ENCODE results near the gene PGC.

PGC gene

DNA sequence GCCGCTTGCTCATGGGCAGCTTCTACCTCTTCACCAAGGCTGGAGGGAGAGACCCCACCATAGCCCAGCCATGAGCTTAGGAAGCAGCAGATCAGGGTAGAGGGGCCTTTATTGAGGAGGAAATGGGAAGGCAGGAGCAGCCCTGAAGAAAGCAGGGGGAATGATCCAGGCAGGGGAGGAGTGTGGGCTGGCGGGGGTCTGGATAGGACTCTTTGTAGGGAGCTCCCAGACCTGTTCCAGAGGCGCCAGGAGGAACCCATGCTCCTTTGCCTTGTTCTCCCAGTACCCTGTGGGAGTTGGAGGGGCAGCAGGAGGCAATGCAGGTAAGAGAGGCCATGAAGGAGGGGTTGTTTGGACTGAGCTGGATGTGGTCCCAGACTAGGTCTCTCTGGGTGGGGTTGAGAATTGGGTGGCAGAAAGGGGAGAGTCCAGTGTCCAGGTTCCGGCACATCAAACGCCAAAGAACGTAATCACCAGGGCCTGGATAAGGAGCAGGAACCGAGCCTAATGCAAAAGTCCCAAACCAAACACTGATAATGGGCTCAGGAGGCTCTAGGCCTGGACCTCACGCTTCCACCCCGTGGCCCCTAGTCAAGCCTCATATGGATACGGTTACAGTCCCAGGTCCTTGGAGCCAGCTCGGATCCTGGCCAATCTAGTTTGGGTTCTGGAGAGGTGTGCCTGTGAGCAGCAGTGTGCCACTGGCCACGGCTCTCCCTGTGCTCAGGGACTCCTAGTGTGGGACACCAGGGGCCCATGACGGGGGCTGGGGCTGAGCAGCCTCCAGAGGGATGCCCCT, 12.1 kb upstream of the PGC start:
- Histone ChIP-seq H3K4me3 (ENCODE audit: low read depth, low read length) (no peak overlapping the region), H3K4me1 (ENCODE audit: control insufficient read depth, insufficient read depth, low read length) (no peaks in the 10 kb centered on the region), H3K9me3 (ENCODE audit: control insufficient read depth, insufficient read depth, low read length) (no peaks in the 10 kb centered on the region), H3K9ac (ENCODE audit: low read depth, low read length) (no peak overlapping the region), H3K36me3 (ENCODE audit: control insufficient read depth, insufficient read depth, low read length) (no peaks in the 10 kb centered on the region), H3K27ac (ENCODE audit: low read depth, low read length) (no peak overlapping the region), H3K27me3 (ENCODE audit: control insufficient read depth, insufficient read depth, low read length) (no peaks in the 10 kb centered on the region)

DNA sequence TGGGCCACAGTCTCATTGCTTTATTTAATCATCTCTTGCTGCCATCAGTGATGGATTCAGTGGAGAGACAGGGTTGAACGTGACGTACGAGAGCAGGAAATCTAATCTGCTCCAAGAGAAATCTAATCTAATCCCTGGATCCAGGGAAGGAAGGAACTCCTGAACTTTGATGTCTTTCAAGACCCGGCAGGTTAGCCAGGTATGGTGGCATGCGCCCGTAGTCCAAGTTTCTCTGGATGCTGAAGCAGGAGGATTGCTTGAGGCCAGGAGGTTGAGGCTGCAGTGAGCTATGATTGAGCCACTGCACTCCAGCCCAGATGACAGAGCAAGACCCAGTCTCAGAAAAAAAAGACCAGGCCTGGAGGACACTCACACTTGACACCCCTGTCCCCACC, 11.4 kb upstream of the PGC start:
- Histone ChIP-seq H3K36me3 (ENCODE audit: control insufficient read depth, insufficient read depth, low read length) (no peaks in the 10 kb centered on the region), H3K27me3 (ENCODE audit: control insufficient read depth, insufficient read depth, low read length) (no peaks in the 10 kb centered on the region), H3K27ac (ENCODE audit: low read depth, low read length) (no peak overlapping the region), H3K9ac (ENCODE audit: low read depth, low read length) (no peak overlapping the region), H3K4me1 (ENCODE audit: control insufficient read depth, insufficient read depth, low read length) (no peaks in the 10 kb centered on the region), H3K4me3 (ENCODE audit: low read depth, low read length) (no peak overlapping the region), H3K9me3 (ENCODE audit: control insufficient read depth, insufficient read depth, low read length) (no peaks in the 10 kb centered on the region)

DNA sequence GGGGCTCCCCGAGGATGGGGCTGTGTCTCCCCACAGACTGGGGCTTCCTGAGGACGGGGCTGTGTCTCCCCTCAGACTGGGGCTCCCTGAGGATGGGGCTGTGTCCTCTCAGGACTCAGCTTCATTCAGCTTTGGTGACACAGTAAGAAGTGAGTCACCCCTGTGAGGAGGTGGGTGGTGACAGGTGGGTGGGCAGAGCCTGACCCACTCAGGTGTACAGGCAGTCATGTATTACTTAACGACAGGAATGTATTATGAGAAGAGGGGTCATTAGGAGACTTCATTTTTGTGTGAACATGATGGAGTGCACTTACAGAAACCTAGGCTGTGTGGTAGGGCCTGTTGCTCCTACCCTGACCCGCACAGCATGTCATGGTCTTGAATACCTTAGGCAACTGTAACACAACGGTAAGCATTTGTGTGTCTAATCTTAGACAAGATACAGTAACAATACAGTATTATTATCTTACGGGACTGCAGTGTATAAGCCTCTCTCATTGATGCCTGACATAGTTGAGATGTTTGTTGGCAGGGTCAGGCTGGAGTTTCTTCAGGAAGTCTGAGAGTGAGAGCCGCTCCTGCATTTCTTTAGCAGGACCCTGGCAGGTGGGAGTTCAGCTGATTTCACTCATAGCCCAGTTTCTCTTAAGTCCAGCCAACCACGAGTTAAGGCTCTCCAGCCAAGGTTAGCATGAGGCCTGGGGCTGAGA, 10.9 kb upstream of the PGC start:
- Histone ChIP-seq H3K27me3 (ENCODE audit: control insufficient read depth, insufficient read depth, low read length) (no peaks in the 10 kb centered on the region), H3K36me3 (ENCODE audit: control insufficient read depth, insufficient read depth, low read length) (no peaks in the 10 kb centered on the region), H3K9me3 (ENCODE audit: control insufficient read depth, insufficient read depth, low read length) (no peaks in the 10 kb centered on the region), H3K27ac (ENCODE audit: low read depth, low read length) (no peak overlapping the region), H3K9ac (ENCODE audit: low read depth, low read length) (no peak overlapping the region), H3K4me1 (ENCODE audit: control insufficient read depth, insufficient read depth, low read length) (no peaks in the 10 kb centered on the region), H3K4me3 (ENCODE audit: low read depth, low read length) (no peak overlapping the region)

DNA sequence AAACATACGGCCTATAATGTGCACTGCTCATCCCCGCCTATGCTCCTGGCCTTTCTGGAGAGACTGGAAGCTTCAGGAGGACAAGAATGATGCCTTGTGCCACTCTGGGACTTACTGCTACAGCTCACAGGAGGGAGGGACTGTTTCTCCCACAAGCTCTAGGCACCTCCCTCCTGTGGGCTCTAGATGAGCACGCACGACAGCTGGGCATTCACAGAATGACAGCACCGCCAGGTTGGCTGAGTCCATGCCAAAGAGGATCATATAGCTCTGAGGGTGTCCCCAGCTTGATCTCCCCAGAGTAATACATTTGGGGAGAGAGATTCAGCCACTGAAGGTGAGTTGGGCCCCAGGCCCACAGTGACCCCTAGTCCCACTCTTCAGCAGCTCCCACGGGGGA, 10.1 kb upstream of the PGC start:
- Histone ChIP-seq H3K4me1 (ENCODE audit: control insufficient read depth, insufficient read depth, low read length) (no peaks in the 10 kb centered on the region), H3K36me3 (ENCODE audit: control insufficient read depth, insufficient read depth, low read length) (no peaks in the 10 kb centered on the region), H3K9ac (ENCODE audit: low read depth, low read length) (no peak overlapping the region), H3K4me3 (ENCODE audit: low read depth, low read length) (no peak overlapping the region), H3K9me3 (ENCODE audit: control insufficient read depth, insufficient read depth, low read length) (no peaks in the 10 kb centered on the region), H3K27ac (ENCODE audit: low read depth, low read length) (no peak overlapping the region), H3K27me3 (ENCODE audit: control insufficient read depth, insufficient read depth, low read length) (no peaks in the 10 kb centered on the region)

DNA sequence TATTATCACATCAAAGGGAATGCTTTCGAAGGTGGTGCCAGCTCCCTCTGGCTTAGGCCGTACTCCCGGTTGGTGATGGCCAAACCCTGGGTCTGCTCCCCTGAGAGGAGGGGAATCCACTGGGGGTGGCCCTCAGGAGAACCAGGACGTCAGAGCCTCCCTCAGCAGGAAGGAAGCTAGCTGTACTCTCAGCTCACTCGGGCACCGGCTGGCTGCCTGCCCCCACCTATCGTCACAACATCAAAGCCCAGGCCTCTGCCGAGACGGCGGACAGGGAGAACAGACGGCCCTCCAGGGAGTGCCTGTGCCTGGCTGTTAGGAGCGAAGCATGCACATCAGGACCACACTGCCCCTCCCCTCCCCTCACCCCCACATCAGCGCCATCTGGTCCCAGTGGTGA, 9.2 kb upstream of the PGC start:
- H3K9ac ChIP-seq (ENCODE audit: low read depth, low read length): no peak overlapping the region
- H3K9me3 ChIP-seq (ENCODE audit: control insufficient read depth, insufficient read depth, low read length): no peaks in the 10 kb centered on the region
- H3K27me3 ChIP-seq (ENCODE audit: control insufficient read depth, insufficient read depth, low read length): no peaks in the 10 kb centered on the region
- no peaks in the 10 kb centered on the region for H3K36me3 ChIP-seq (ENCODE audit: control insufficient read depth, insufficient read depth, low read length)
- no peak overlapping the region for H3K27ac ChIP-seq (ENCODE audit: low read depth, low read length)
- H3K4me3 ChIP-seq (ENCODE audit: low read depth, low read length): no peak overlapping the region
- H3K4me1 ChIP-seq (ENCODE audit: control insufficient read depth, insufficient read depth, low read length): no peaks in the 10 kb centered on the region

DNA sequence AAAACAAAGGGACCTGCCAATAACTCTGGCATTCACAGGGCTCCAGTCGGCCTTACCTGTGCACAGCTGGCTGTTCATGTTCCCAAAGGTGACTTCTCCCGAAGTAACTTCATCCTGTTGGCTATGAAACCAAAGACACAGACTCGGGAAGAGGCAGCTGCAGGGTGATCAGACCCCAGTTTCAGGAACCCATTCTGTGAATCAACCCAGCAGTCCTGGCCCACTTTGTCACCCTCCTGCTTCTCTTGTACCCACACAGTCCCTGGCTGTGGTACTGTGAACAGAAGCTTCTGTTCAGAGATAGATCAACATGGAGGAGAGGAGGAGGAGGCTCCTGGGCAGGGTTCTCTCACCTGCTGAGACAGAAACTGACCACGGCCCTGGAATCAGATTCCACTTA, 8.7 kb upstream of the PGC start:
- Histone ChIP-seq H3K9me3 (ENCODE audit: control insufficient read depth, insufficient read depth, low read length) (no peaks in the 10 kb centered on the region), H3K36me3 (ENCODE audit: control insufficient read depth, insufficient read depth, low read length) (no peaks in the 10 kb centered on the region), H3K4me1 (ENCODE audit: control insufficient read depth, insufficient read depth, low read length) (no peaks in the 10 kb centered on the region), H3K9ac (ENCODE audit: low read depth, low read length) (no peak overlapping the region), H3K4me3 (ENCODE audit: low read depth, low read length) (no peak overlapping the region), H3K27me3 (ENCODE audit: control insufficient read depth, insufficient read depth, low read length) (no peaks in the 10 kb centered on the region), H3K27ac (ENCODE audit: low read depth, low read length) (no peak overlapping the region)

DNA sequence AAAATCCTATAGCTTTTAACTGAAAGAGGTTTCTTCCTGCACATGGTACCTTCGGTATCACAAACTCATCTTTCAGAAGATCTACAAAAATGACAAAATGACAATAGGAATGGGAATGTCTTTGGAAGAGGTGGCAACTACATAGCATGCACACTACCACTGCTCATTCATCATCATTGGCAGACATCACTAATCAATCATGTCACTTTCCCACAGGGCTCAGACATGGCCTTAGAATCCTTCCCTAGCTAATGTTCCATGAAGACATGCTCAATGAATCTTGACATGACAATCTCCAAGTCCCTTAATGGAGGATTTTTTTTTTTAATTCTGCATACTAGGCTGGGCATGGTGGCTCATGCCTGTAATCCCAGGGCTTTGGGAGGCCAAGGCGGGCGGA, 3.2 kb upstream of the PGC start:
- Histone ChIP-seq H3K36me3 (ENCODE audit: control insufficient read depth, insufficient read depth, low read length) (no peaks in the 10 kb centered on the region), H3K4me3 (ENCODE audit: low read depth, low read length) (no peak overlapping the region), H3K4me1 (ENCODE audit: control insufficient read depth, insufficient read depth, low read length) (no peaks in the 10 kb centered on the region), H3K27me3 (ENCODE audit: control insufficient read depth, insufficient read depth, low read length) (no peaks in the 10 kb centered on the region), H3K9ac (ENCODE audit: low read depth, low read length) (no peak overlapping the region), H3K9me3 (ENCODE audit: control insufficient read depth, insufficient read depth, low read length) (no peaks in the 10 kb centered on the region), H3K27ac (ENCODE audit: low read depth, low read length) (no peak overlapping the region)

DNA sequence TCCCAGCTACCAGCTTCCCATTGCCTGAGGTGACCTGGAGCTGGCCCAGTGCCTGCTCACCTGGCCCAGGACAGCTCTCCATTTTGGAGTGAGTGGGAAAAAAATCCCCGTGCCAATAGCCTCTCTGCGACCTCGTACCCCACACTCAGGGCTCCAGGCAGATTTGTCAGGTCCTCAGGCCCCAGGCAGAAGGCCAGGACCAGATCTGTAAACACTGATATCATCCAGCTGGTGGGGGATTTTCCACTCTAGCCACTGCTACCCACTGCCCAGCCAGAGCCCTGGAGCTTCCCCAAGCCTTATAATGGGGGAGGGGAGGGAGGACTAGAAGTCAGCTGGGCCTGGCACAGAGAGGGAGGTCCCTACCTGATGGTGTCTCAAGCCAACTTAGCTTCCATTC, 1.3 kb upstream of the PGC start:
- Histone ChIP-seq H3K27ac (ENCODE audit: low read depth, low read length) (no peak overlapping the region), H3K9me3 (ENCODE audit: control insufficient read depth, insufficient read depth, low read length) (no peaks in the 10 kb centered on the region), H3K27me3 (ENCODE audit: control insufficient read depth, insufficient read depth, low read length) (no peaks in the 10 kb centered on the region), H3K4me1 (ENCODE audit: control insufficient read depth, insufficient read depth, low read length) (no peaks in the 10 kb centered on the region), H3K4me3 (ENCODE audit: low read depth, low read length) (no peak overlapping the region), H3K9ac (ENCODE audit: low read depth, low read length) (no peak overlapping the region), H3K36me3 (ENCODE audit: control insufficient read depth, insufficient read depth, low read length) (no peaks in the 10 kb centered on the region)

DNA sequence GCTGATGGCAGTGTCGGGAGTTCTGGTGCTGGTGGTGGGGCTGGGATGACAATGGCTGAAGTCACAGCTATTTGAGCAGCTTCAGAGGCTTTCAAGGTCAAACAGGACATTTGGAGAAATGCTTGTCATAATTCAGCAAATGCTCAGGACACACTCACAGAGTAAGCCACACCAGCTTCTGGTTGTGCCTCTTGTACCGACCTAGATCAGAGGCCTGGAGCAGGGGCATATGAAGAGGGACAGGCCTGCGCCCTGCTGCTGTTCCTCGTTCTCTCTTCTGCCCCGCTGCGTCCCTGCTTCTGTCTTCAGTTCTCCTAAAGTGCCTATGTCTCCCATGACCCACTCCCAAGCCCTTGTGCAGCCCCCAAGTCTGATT, 893 bp upstream of the PGC start:
- Histone ChIP-seq H3K27me3 (ENCODE audit: control insufficient read depth, insufficient read depth, low read length) (no peaks in the 10 kb centered on the region), H3K4me3 (ENCODE audit: low read depth, low read length) (no peak overlapping the region), H3K27ac (ENCODE audit: low read depth, low read length) (no peak overlapping the region), H3K9ac (ENCODE audit: low read depth, low read length) (no peak overlapping the region), H3K4me1 (ENCODE audit: control insufficient read depth, insufficient read depth, low read length) (no peaks in the 10 kb centered on the region), H3K36me3 (ENCODE audit: control insufficient read depth, insufficient read depth, low read length) (no peaks in the 10 kb centered on the region), H3K9me3 (ENCODE audit: control insufficient read depth, insufficient read depth, low read length) (no peaks in the 10 kb centered on the region)

DNA sequence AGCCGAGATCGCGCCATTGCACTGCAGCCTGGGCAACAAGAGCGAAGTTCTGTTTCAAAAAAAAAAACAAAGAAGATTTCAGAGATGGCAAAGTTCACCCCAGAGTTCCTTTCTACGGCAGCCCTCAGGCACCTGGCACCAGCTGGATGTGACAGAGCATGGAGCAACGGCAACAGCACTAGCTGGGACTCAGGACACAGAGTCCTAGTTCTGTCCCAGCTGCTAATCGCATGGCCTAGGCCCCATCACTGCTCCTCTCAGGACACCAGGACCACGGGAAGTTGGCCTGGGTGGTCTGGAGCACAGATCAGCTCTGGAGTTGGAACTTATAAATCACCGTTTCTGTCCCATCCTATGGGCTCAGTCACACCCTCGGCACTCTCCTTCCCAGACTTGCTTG, 1.1 kb downstream of the PGC start:
- Histone ChIP-seq H3K4me3 (ENCODE audit: low read depth, low read length) (no peak overlapping the region), H3K9me3 (ENCODE audit: control insufficient read depth, insufficient read depth, low read length) (no peaks in the 10 kb centered on the region), H3K27me3 (ENCODE audit: control insufficient read depth, insufficient read depth, low read length) (no peaks in the 10 kb centered on the region), H3K27ac (ENCODE audit: low read depth, low read length) (no peak overlapping the region), H3K4me1 (ENCODE audit: control insufficient read depth, insufficient read depth, low read length) (no peaks in the 10 kb centered on the region), H3K36me3 (ENCODE audit: control insufficient read depth, insufficient read depth, low read length) (no peaks in the 10 kb centered on the region), H3K9ac (ENCODE audit: low read depth, low read length) (no peak overlapping the region)

DNA sequence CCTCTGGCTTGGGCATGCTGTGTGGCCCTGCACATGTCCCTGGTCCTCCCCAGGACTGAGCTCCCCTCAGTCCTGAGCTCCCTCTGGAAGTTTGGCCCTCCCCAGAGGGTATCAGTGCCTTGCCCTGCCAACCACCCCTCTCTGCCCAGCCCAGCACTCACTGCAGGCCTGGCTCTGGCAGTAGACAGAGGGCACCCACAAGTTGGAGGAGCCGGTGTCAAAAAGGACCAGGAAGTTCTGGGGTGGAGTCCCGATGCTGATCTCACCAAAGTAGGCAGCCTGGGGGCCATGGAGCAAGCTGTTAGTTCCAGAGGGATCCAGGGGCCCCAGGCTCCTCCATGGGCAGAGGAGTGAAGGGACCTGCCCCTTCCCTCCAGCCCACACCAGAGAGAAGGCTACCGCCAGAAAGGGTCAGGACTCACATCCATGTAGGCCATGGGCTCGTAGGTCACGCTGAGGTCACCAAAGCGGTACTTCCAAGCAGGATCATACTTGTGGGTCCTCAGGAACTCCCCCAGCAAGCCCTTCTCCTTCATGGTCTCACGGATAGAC, 2.9 kb downstream of the PGC start:
- H3K27ac ChIP-seq (ENCODE audit: low read depth, low read length): no peak overlapping the region
- no peaks in the 10 kb centered on the region for H3K9me3 ChIP-seq (ENCODE audit: control insufficient read depth, insufficient read depth, low read length)
- no peak overlapping the region for H3K4me3 ChIP-seq (ENCODE audit: low read depth, low read length)
- no peaks in the 10 kb centered on the region for H3K4me1 ChIP-seq (ENCODE audit: control insufficient read depth, insufficient read depth, low read length)
- H3K27me3 ChIP-seq (ENCODE audit: control insufficient read depth, insufficient read depth, low read length): no peaks in the 10 kb centered on the region
- H3K9ac ChIP-seq (ENCODE audit: low read depth, low read length): no peak overlapping the region
- no peaks in the 10 kb centered on the region for H3K36me3 ChIP-seq (ENCODE audit: control insufficient read depth, insufficient read depth, low read length)

Data from HUES48 (cell line).